HepG2 (cell line): Measurements from ENCODE around the gene VDAC1. TPM values are rescaled to one million over a fixed set of nuclear protein-coding genes. Genes with fewer than 3 reads are reported as not detected.
A peak's percentile ranks its signal among the peaks of the same experiment; 100 is the strongest.

Source experiments
- CCDC6 ChIP-seq: sonication (generic); formaldehyde crosslinking; IDR thresholded peaks from 2 replicates; pipeline ENCODE4 v1.8.1; 2022; ENCODE audit warnings: mild to moderate bottlenecking, missing genetic modification reagents, moderate library complexity
- IKZF4 ChIP-seq: sonication (generic); formaldehyde crosslinking; IDR thresholded peaks from 2 replicates; pipeline ENCODE4 v1.5.1; 2020; ENCODE audit warnings: borderline replicate concordance, mild to moderate bottlenecking, low read depth, missing genetic modification reagents; ENCODE audit errors: not compliant biosample characterization
- NKX3-1 ChIP-seq: sonication (generic); formaldehyde crosslinking; IDR thresholded peaks from 2 replicates; pipeline ENCODE4 v1.5.0; 2020; ENCODE audit warnings: missing genetic modification reagents
- PAWR ChIP-seq: sonication (generic); formaldehyde crosslinking; IDR thresholded peaks from 2 replicates; pipeline ENCODE4 v1.4.0; 2020; ENCODE audit warnings: missing genetic modification reagents, mild to moderate bottlenecking, borderline replicate concordance
- TCF7 ChIP-seq: sonication (generic); IDR thresholded peaks from 2 replicates; pipeline ENCODE4 v1.6.1; 2016; ENCODE audit warnings: antibody characterized with exemption, low read depth
- ZNF101 ChIP-seq: sonication (generic); formaldehyde crosslinking; IDR thresholded peaks from 2 replicates; pipeline ENCODE4 v1.4.0; 2020; ENCODE audit warnings: mild to moderate bottlenecking, low read depth, missing genetic modification reagents, borderline replicate concordance
- ZNF552 ChIP-seq: sonication (generic); formaldehyde crosslinking; IDR thresholded peaks from 2 replicates; pipeline ENCODE4 v1.9.0; 2022; ENCODE audit warnings: missing genetic modification reagents, mild to moderate bottlenecking, borderline replicate concordance
- polyA plus RNA-seq, 8 experiments: library from polyadenylated mRNA; depleted of rRNA in 3 of 8; stranded (reverse) in 7 of 8; unstranded in 1 of 8; fragments of >200 nt; fragmentation: Illumina TruSeq in 4 of 8; extraction: Trizol in 4 of 8; gene quantifications; 2 replicates each; pipeline versions ENCODE4 v1.2.1 to v1.2.3, GENCODE V29; 2011 to 2016; ENCODE audit warnings: low read depth in 4 of 8, missing spikeins in 1 of 8, mixed read lengths in 1 of 8; ENCODE audit not compliant: insufficient read depth in 1 of 8
- total RNA-seq, 5 experiments: library from RNA; depleted of rRNA; stranded (reverse); fragments of >200 nt; fragmentation: Illumina TruSeq; extraction: Trizol; gene quantifications; 2 replicates each; pipeline ENCODE4 v1.2.3, GENCODE V29; 2016; ENCODE audit warnings: low read depth in 1 of 5
- TF ChIP-seq, protein P1 (sequence below): sonication (generic); formaldehyde crosslinking; IDR thresholded peaks from 2 replicates; pipeline ENCODE4; 2020; ENCODE audit warnings: missing genetic modification reagents, mild to moderate bottlenecking, borderline replicate concordance
- TF ChIP-seq, protein P2 (sequence below): sonication (generic); formaldehyde crosslinking; IDR thresholded peaks from 2 replicates; pipeline ENCODE4 v1.4.0; 2020; ENCODE audit warnings: missing genetic modification reagents
- TF ChIP-seq, protein P3 (sequence below): sonication (generic); formaldehyde crosslinking; IDR thresholded peaks from 2 replicates; pipeline ENCODE4 v1.5.1; 2020; ENCODE audit warnings: missing genetic modification reagents, mild to moderate bottlenecking, borderline replicate concordance
- TF ChIP-seq, protein P4 (sequence below): sonication (generic); formaldehyde crosslinking; IDR thresholded peaks from 2 replicates; pipeline ENCODE4 v1.9.0; 2021; ENCODE audit warnings: missing genetic modification reagents, borderline replicate concordance
- TF ChIP-seq, protein P5 (sequence below): sonication (generic); formaldehyde crosslinking; IDR thresholded peaks from 2 replicates; pipeline ENCODE4 v1.9.0; 2021; ENCODE audit warnings: missing genetic modification reagents, mild to moderate bottlenecking, borderline replicate concordance
- TF ChIP-seq, protein P6 (sequence below): fragments of 450-650 bp; IDR thresholded peaks from 2 replicates; pipeline ENCODE4 v1.6.1; 2017

VDAC1 gene
- total and polyA plus RNA-seq, 2 of the 13 experiments (the other 11 are each of a cell fraction or from before 2014, with no cell fraction given), result 112 to 380 TPM

DNA sequence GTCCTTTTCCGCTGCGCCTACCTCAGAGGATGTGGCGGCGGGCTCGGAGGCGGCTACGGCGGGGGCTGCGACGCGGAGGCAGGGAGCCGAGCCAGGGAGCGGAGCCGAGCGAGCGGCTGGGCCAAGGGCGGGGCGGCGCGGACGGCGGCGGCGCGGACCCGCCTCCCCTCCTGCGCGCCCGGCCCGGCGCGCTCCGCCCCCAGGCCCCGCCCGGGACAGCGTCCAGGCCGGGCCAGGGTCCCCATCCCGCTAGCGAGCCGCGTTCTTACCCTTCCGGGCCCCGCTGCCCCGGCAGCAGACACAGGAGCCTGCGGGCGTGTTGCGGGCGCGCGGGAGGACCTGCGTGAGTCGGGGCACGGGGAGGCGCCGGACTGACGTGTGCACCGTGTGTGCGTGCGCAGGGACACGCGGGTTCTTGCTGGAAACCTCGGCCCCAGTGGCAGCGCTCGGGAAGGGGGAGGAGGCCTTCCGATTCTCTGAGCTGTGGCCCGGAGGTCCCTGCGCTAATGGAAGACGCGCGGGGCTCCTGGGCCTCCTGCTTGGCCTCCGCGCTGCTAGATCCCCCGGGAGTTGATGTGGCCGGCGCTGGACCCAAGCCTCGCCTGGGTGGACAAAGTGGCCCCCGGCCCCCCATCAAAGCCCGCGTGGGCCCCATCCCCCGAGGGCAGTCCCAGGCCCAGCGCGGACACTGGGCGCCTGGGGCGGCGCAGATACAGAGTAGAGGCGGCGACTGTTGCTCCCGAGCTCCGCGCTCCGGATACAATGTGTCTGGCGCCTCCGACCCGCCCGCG lies at the start of gene VDAC1 (continued):
- TF ChIP-seq, protein P1, sequence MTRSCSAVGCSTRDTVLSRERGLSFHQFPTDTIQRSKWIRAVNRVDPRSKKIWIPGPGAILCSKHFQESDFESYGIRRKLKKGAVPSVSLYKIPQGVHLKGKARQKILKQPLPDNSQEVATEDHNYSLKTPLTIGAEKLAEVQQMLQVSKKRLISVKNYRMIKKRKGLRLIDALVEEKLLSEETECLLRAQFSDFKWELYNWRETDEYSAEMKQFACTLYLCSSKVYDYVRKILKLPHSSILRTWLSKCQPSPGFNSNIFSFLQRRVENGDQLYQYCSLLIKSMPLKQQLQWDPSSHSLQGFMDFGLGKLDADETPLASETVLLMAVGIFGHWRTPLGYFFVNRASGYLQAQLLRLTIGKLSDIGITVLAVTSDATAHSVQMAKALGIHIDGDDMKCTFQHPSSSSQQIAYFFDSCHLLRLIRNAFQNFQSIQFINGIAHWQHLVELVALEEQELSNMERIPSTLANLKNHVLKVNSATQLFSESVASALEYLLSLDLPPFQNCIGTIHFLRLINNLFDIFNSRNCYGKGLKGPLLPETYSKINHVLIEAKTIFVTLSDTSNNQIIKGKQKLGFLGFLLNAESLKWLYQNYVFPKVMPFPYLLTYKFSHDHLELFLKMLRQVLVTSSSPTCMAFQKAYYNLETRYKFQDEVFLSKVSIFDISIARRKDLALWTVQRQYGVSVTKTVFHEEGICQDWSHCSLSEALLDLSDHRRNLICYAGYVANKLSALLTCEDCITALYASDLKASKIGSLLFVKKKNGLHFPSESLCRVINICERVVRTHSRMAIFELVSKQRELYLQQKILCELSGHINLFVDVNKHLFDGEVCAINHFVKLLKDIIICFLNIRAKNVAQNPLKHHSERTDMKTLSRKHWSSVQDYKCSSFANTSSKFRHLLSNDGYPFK, result no peak
- peak; percentile 58; the same call in 1 of the 2 replicates for TF ChIP-seq ZNF552
- TF ChIP-seq CCDC6 (CRISPR knock-in tag), result no peak; the same call in 1 of the 2 replicates
- TF ChIP-seq ZNF101 (CRISPR knock-in tag), result no peak
- TF ChIP-seq, protein P2, sequence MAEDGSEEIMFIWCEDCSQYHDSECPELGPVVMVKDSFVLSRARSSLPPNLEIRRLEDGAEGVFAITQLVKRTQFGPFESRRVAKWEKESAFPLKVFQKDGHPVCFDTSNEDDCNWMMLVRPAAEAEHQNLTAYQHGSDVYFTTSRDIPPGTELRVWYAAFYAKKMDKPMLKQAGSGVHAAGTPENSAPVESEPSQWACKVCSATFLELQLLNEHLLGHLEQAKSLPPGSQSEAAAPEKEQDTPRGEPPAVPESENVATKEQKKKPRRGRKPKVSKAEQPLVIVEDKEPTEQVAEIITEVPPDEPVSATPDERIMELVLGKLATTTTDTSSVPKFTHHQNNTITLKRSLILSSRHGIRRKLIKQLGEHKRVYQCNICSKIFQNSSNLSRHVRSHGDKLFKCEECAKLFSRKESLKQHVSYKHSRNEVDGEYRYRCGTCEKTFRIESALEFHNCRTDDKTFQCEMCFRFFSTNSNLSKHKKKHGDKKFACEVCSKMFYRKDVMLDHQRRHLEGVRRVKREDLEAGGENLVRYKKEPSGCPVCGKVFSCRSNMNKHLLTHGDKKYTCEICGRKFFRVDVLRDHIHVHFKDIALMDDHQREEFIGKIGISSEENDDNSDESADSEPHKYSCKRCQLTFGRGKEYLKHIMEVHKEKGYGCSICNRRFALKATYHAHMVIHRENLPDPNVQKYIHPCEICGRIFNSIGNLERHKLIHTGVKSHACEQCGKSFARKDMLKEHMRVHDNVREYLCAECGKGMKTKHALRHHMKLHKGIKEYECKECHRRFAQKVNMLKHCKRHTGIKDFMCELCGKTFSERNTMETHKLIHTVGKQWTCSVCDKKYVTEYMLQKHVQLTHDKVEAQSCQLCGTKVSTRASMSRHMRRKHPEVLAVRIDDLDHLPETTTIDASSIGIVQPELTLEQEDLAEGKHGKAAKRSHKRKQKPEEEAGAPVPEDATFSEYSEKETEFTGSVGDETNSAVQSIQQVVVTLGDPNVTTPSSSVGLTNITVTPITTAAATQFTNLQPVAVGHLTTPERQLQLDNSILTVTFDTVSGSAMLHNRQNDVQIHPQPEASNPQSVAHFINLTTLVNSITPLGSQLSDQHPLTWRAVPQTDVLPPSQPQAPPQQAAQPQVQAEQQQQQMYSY (CRISPR knock-in tag), result peak; percentile 11; the same call in 1 of the 2 replicates
- peak; percentile 60; the same call in 1 of the 2 replicates for TF ChIP-seq NKX3-1 (CRISPR knock-in tag)
- TF ChIP-seq, protein P3, sequence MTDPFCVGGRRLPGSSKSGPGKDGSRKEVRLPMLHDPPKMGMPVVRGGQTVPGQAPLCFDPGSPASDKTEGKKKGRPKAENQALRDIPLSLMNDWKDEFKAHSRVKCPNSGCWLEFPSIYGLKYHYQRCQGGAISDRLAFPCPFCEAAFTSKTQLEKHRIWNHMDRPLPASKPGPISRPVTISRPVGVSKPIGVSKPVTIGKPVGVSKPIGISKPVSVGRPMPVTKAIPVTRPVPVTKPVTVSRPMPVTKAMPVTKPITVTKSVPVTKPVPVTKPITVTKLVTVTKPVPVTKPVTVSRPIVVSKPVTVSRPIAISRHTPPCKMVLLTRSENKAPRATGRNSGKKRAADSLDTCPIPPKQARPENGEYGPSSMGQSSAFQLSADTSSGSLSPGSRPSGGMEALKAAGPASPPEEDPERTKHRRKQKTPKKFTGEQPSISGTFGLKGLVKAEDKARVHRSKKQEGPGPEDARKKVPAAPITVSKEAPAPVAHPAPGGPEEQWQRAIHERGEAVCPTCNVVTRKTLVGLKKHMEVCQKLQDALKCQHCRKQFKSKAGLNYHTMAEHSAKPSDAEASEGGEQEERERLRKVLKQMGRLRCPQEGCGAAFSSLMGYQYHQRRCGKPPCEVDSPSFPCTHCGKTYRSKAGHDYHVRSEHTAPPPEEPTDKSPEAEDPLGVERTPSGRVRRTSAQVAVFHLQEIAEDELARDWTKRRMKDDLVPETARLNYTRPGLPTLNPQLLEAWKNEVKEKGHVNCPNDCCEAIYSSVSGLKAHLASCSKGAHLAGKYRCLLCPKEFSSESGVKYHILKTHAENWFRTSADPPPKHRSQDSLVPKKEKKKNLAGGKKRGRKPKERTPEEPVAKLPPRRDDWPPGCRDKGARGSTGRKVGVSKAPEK (CRISPR knock-in tag), result peak; percentile 76; the same call in 1 of the 2 replicates
- TF ChIP-seq, protein P4, sequence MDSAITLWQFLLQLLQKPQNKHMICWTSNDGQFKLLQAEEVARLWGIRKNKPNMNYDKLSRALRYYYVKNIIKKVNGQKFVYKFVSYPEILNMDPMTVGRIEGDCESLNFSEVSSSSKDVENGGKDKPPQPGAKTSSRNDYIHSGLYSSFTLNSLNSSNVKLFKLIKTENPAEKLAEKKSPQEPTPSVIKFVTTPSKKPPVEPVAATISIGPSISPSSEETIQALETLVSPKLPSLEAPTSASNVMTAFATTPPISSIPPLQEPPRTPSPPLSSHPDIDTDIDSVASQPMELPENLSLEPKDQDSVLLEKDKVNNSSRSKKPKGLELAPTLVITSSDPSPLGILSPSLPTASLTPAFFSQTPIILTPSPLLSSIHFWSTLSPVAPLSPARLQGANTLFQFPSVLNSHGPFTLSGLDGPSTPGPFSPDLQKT (CRISPR knock-in tag), result no peak
- TF ChIP-seq, protein P5, sequence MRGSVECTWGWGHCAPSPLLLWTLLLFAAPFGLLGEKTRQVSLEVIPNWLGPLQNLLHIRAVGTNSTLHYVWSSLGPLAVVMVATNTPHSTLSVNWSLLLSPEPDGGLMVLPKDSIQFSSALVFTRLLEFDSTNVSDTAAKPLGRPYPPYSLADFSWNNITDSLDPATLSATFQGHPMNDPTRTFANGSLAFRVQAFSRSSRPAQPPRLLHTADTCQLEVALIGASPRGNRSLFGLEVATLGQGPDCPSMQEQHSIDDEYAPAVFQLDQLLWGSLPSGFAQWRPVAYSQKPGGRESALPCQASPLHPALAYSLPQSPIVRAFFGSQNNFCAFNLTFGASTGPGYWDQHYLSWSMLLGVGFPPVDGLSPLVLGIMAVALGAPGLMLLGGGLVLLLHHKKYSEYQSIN (CRISPR knock-in tag), result no peak
- TF ChIP-seq, protein P6, sequence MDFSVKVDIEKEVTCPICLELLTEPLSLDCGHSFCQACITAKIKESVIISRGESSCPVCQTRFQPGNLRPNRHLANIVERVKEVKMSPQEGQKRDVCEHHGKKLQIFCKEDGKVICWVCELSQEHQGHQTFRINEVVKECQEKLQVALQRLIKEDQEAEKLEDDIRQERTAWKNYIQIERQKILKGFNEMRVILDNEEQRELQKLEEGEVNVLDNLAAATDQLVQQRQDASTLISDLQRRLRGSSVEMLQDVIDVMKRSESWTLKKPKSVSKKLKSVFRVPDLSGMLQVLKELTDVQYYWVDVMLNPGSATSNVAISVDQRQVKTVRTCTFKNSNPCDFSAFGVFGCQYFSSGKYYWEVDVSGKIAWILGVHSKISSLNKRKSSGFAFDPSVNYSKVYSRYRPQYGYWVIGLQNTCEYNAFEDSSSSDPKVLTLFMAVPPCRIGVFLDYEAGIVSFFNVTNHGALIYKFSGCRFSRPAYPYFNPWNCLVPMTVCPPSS, result no peak
- no peak for TF ChIP-seq TCF7
- no peak for TF ChIP-seq IKZF4
- TF ChIP-seq PAWR (CRISPR knock-in tag), result no peak
